HG03575 (cell line): ENCODE data around the gene SMC1B.

Experiments
- ATAC-seq: cut with Tn5 transposase; IDR thresholded peaks from one replicate; pipeline ENCODE4 v1.9.1; 2021; ENCODE audit not compliant: unreplicated experiment, insufficient number of reproducible peaks, low FRiP score; ENCODE audit errors: extremely low read depth

The SMC1B gene

DNA sequence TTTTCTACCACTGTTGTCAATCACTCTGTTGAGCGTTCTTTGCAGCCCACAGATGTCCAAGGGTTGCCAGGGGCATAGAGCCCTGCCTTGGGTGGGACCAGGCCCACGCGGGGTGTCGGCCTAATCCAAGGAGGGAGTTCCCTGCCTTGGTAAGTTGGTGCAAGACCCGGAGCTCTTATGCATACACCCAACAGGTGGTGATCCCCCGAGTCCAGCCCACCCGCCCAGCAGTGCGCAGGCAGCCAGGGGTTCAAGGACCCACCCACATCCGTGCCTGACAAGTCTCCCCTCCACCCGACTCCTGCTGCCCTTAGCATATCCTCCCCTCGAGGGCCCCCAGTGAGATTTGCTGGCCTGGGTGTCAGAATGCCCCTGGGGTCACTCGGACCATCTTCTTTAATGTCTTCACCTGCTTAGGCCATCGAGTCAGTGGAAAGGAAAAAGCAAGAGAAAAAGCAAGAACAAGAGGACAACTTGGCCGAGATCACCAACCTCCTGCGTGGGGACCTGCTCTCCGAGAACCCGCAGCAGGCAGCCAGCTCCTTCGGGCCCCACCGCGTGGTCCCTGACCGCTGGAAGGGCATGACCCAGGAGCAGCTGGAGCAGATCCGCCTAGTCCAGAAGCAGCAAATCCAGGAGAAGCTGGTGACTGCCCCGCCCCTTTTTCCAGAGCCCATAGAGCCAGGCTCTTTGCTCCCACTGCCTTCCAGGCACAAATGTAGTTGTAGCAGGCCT, 12.3 kb upstream of the SMC1B start:
- ATAC-seq = no peak

DNA sequence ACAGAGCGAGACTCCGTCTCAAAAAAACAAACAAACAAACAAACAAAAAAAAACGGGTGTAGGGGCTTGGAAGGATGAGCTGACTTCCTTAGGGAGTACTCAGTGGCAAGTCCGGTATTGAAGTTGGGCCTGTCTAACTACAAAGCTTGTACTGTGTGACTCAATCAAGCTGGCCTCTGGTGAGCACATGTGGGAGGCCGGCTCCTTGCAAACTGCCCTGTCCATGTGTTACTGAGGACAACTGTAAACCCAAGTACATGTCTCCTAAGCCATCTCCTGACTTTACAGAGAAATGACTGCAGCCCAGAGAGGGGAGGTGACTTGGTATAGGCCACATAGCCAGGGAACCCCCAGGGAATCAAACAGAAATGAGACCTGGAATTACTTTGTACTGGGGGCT, 11.7 kb upstream of the SMC1B start:
- ATAC-seq = no peak

DNA sequence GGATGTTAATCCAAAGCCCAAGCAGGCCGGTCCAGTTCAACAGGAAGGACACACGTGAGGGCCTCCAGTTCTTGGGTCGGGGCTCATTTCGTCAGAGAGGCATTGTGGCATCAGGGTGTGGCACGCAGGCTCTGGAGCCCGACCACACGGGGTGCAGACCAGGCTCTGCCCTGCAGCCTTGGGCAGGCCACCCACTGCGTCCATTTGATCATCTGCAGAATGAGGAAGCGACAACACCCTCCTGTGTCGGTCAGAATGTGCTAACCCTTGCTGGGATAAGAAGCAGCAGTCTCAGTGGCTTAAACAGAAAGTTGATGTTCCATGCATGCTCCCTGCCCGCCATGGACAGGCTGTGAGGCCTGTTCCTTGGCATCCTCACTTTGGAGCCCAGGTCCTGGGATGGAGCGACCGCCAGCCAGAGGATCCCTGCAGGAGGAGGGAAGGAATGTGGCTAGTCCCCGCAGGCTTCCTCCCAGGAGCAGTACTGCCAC, 10.9 kb upstream of the SMC1B start:
- no peak for ATAC-seq

DNA sequence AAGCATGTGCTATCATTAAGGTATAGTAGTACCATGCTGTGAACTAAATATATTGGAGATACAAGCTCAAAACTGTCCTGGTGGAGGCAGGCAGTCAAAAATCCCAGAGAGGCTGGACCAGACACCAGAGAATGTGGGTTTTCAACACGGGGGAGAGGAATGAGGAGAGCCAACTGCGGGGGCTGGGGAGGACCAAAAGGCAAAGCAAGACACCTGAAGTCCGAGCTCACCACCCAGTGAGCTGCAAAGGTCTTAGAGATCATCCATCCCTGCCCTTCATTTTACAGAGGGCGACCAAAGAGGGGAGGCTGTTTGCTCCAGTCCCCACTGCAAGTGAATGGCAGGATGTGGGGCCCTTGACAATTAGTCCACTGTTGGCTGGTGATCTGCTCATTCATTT, 10.1 kb upstream of the SMC1B start:
- no peak for ATAC-seq

DNA sequence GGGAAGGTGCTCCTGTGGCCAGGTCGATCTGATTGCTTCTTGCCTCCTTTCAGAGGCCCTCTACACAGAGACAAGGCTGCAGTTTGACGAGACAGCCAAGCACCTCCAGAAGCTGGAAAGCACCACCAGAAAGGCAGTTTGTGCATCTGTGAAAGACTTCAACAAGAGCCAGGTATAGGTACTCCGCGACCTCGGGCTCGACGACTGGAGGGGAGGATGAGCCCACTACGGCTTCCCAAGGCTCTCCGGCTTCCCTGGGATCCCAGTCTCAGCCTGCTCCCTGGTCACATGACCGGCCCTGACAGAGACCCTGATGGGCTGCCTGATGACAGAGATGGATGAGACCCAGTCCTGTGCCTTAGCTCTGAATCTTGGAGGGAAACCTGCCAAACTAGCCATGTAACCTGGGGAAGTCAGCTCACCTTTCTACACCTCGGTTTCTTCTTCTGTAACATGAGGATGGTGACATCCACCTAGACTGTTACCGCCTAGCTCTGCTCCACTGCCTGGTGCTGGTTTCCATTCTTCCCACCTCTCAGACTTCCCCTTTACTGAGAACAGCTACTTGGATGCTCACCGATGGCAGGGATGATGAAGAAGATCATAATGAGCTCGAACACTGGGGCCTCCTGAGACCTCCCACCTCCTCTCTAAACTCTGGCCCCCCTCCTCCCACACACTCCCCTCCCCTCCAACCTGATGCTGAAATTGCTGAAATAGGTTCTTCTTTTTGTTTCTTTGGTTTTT, 9.0 kb upstream of the SMC1B start:
- ATAC-seq = no peak

DNA sequence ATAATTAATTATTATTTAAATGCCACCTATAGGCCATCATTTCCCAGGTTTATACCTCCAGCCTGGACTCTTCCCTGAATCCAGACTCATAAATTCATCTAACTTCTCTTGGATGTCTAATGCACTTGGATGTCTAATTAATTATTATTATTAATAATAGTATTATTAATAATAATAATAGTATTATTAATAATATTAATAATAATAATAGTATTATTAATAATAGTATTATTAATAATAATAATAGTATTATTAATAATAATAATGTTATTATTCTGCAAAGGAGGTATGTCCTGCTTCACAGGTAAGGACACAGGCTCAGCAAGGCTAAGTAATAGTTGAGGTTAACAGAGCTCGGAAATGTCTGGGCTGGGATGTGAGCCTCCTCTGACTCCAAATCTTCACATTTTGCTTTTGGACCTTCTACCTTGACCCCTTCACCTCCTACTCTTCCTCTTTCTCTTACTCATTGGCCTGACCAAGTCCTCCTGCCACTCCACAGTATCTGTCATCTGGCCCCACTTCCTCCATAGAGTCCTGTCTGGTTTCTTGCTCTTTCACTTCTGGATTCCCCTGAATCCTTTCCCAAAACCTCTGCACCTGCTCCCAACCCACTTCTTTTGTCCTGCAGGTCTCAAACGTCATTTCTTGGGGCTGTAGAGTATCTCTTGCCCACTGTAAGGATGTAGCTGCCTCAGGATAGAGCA, 8.1 kb upstream of the SMC1B start:
- no peak for ATAC-seq

DNA sequence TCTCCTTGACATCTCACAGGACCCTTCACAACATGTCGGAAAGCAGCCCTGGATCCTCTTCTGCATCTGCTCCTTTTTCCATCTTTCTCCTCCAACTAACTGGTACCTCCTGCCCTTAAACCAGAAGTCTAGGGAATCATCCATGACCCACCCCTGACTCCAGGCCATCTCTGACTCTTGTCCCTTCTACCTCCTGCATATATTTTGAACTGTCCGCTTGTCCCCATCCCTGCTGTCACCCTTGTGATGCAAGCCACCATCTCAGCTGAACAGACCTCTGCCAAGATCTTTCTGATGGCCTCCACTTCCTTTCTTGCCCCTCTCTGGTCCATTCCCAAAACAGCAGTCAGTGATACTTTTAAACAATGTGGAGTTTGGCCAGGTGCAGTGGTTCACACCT, 7.1 kb upstream of the SMC1B start:
- no peak for ATAC-seq

DNA sequence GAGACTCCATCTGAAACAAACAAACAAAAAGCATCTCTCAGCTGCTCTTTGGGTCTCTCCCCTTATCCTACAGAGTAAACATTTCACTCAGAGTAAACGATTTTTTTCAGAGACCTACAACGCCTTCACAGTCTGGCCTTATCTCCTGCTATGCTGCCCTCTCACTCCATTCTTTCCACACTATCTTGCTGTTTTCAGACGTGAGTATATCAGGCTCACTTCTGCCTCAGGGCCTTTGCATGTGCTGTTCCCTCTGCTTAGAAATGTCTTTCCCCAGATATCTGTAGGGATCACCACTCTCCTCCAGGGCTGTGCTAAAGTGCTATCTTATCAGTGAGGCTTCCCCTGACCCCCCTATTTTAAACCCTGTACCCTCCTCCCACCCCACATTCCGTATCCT, 6.6 kb upstream of the SMC1B start:
- ATAC-seq = no peak

DNA sequence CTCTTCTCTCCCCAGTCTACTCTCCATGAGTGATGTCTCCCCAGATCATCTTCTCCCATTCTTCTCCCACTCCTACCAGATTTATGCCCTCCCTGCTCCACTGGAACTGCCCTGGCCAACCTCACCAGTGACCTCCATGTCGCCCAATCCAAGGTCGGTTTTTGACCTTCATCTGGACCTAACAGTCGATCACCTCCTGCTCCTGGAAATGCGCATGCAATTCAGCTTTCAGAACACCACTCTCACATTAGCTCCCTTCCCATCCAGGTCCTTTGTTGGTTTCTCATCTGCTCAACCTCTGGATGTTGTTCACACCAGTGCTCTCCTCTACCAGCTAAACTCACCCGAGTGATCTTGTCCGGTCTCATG, 5.4 kb upstream of the SMC1B start:
- no peak for ATAC-seq

DNA sequence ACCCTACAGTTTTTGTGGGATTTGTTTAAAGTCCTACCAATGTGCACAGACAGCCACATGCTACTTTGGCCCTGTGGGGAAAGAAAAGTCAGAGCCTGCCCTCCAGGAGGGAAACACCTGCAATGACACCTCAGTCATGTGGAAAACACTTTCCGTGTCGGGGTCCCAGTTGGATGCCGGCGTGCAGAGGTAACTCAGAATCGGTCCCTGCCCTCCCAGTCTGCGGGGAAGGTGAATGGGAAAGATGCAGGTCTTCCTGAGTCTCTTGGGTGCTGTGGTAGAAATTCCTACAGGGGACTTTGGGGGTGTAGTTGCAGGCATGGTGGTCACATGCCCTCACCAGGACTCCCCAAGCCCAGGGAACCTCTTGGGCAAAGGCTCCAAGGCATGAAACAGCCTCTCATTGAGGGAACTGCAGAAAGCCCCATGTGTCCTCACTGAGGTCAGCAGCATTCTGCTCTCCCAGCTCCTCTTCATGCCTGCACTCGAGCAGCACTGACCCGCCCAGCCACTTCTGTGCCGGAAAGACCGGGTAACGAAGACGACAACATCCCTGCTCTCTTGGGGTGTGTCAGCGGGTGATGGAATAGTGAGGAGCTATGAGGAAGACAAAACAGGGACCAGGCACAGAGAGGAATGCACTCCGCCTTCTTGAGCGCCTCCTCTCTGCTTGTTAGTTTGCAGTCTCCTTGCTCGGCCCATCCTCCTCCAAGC, 4.8 kb upstream of the SMC1B start:
- ATAC-seq = no peak

DNA sequence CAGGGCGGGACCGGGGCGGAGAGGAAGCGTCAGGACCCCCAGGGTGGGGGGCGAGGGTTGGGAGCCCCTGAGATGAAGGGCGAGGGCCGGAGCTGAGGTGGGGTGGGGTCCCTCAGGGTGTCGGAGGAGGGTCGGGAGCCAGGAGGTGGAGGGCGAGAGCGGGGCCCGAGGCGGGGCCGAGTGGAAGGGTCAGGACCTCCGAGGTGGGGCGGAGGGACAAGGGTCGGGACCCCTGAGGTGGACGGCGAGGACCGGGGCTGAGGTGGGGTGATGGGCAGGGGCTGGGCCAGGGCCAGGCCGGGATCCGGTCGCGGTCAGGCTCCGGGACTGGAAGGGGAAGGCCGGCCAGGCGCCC, 409 bp downstream of the SMC1B start:
- ATAC-seq = no peak

DNA sequence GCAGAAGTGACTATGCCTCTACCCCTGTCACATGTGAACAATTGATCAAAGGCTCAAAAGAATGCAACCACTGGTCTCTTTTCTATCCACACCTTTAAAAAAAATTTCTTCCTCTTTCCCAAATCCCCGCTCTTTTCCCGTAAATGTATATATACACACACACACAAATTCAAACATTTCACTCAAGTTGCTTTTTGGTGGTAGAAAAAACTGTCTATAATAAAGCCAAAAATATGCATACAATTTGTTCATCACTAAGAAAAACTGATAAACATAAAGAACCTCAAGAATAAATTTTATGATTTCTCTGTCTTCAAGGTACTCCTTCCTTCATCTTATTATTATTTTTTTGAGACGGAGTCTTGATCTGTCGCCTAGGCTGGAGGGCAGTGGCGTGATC, 5.6 kb downstream of the SMC1B start:
- no peak for ATAC-seq

DNA sequence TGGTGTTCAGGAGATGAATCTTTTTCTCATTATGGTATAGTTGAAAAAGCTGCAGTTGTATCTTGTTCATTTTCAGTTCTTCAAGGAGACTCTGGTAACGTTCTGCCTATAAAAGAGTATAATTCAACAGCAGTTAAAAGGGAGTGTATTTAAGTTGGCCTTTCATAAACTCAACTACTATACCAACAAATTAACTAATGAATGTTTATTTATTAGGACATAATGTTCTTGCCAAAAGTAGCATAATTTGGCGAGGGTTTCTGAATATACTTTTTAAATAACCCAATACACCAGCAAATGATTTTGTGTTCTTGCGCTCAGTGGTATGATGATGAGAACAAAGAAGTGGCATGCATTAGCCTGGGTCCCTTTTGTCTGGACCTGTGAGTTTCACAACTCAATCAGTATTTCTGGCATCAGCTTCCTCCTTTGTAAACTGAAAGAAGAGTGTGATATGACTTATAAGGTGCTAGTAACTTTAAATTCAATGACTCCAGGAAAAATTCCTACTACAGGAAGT, 10.9 kb downstream of the SMC1B start:
- no peak for ATAC-seq

DNA sequence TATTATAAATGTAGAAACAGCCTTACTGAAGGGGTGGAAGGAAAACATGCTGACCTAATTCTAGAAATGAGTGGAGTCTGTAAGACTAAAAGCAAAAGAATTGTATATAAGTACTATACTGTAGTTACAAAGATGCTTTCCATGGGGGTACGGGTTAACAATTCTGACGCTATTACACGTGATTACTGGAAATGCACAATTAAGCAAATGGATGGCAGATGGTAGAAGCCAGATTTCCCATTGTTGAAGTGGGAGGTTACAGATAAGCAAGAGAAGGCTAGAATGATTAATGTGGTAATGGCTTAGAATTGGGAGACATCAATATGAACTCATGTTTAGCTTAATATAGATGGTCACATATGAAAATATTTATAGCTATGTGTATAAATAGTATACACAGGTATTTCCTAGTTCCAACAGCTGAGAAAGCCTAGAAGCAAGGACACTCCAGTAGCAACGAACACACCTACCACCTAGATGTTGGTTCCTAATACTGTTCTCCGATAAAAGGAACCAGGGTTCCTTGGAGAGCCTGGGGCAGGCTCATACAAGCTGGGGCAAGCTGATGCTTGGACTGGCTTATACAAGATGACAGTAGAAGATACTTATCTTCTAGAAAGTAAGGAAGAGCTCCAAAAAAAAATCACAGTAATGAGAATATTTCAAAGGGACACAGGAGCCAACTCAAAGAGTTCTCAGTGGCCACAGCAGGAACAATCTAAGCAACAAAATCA, 13.5 kb downstream of the SMC1B start:
- ATAC-seq = no peak

DNA sequence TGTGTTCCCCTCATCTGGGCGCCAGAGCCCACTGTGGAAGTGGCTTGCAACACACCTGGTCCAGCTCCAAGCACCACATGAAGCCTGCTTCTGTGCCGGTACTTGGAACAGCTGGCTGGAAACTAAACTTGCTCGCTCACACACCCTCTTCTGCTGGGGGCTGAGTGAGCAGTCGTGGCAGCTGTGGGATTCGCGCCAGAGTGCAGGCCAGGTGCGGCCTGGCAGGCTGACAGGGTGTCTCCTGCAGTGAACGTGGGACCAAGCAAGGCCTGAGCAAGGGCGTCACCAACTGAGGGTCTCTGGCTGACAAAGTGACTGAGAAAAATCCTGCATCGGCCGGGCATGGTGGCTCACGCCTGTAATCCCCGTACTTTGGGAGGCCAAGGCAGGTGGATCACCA, 15.2 kb downstream of the SMC1B start:
- no peak for ATAC-seq

DNA sequence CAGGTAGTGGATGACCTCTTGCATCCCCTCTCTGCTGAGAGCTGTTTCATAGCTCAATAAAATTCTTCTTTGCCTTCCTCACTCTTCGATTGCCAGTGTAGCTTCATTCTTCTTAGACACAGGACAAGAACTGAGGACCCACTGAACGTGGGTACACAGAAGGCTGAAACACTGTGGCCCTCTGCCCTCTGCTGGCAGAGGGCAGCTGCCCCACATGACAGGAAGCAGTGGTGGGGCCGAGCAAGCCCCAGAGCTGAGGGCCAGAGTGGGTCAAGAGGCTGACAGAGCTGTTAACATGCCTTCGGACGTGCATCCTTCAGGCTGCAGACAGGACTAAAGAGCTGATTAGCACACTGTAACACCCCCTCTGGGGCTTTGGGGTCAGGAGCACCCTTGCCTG, 15.6 kb downstream of the SMC1B start:
- no peak for ATAC-seq

DNA sequence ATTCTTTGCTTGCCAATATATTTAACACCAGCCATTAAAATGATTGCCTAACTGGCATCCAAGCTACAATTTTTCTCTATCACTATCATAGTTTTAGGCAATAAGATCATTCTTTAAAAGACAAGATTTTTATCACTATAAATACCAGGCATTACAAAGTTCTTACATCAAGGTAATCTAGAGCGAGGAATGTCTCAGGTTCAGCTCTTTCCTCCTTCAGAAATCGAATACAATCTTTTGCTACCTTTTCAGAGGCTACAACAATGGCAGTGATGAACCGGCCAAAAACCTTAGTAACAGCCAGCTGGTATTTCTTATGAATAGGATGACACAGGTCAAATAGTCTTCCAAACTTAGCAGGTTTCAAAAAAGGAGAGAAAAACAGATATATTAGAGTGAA, 23.9 kb downstream of the SMC1B start:
- ATAC-seq = no peak

DNA sequence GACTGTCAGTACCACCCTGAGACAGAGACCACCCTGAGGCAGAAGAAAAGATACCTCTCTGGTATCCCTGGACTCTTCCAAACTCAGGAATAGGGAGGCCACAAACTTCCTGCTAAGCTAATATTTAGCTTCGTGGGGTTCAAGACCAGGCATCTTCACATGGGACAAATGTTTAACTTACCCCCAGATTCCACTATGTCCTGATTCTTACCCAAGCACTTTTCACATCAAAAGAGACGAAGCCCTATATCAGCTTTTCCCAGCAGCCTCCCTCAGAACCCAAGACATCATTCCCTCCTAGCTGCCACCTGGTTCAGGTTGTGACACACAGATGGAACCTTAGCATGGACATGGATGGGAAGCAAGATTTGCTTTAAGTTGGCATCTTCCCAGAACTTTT, 32.1 kb downstream of the SMC1B start:
- no peak for ATAC-seq

DNA sequence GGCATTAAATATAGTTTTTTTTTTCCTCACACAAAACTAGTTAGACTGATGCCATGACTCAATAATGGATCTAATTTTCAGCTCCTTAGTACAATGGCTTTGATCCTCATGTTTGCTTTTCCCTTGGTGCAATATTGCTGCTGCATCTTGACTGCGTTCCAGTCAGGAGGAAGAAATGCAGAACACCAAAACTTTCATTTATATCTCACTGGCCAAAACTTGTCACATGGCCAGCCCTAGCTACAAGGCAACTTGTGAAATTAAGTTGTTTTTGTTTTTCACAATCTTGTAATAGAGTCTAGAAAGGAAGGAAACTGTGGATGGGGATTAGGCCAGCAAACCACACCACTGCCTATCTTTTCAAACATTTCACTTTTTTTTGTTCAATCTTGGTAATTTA, 36.7 kb downstream of the SMC1B start:
- no peak for ATAC-seq
